GM21786 (cell line): ENCODE results near the gene SFTPB.
A peak's percentile ranks its signal among the peaks of the same experiment; 100 is the strongest.
"Not testable (repeated sequence)": the region's sequence is repeated elsewhere in the genome, so short reads cannot be mapped to it uniquely, and the experiment has no call there.

ENCODE experiments used
- ATAC-seq: cut with Tn5 transposase; IDR thresholded peaks from one replicate; pipeline ENCODE4 v1.9.1; 2021; ENCODE audit not compliant: unreplicated experiment

SFTPB gene

GRCh38 chr2:85614757-85615156 lies 53.2 kb downstream of the SFTPB start:
- ATAC-seq: not testable (repeated sequence)

- no peak for ATAC-seq
Measured at GRCh38 chr2:85613717-85614515, 54.1 kb downstream of the SFTPB start.

GRCh38 chr2:85611705-85612587 lies 56.1 kb downstream of the SFTPB start, which contains the start of gene C2orf68:
TSS of gene C2orf68 (minus strand) at chr2:85612066. CDS start at chr2:85611984, 82 bp downstream.
- peak; percentile 80 for ATAC-seq

- ATAC-seq: no peak
Measured at GRCh38 chr2:85611217-85611704, 56.7 kb downstream of the SFTPB start.
